Breast epithelium (tissue), 4 donors: ENCODE data around the gene ITGA2B. TPM values are rescaled to one million over a fixed set of nuclear protein-coding genes. Genes with fewer than 3 reads are reported as not detected.

Experiments used
- DNase-seq, 2 donors: peaks; one replicate each; pipeline ENCODE4 v3.0.0-alpha.2; 2019; ENCODE audit warnings: low spot score in 2 of 2
- H3K27ac ChIP-seq, 2 donors: fragments of 200-600 bp; sonication (generic) in 1 of 2; one replicate each; pipeline ENCODE4 v1.5.1; 2016 to 2019; ENCODE audit warnings: mild to moderate bottlenecking in 1 of 2
- H3K27me3 ChIP-seq, 2 donors: fragments of 200-600 bp; sonication (generic) in 1 of 2; one replicate each; pipeline versions ENCODE4 v1.5.1 to v1.6.0; 2017 to 2019; ENCODE audit warnings: control low read depth in 1 of 2, mild to moderate bottlenecking in 1 of 2
- H3K36me3 ChIP-seq: fragments of 200-600 bp; one replicate; pipeline ENCODE4 v1.5.1; 2019
- H3K4me1 ChIP-seq, 2 donors: fragments of 200-600 bp; sonication (generic); one replicate each; pipeline ENCODE4 v1.5.1; 2016 to 2019; ENCODE audit warnings: control low read depth in 1 of 2
- H3K4me3 ChIP-seq, 3 donors: fragments of 200-600 bp; sonication (generic); 1 replicate in 2 of 3; 2 replicates in 1 of 3; pipeline ENCODE4 v1.5.1; 2016 to 2019; ENCODE audit warnings: mild to moderate bottlenecking in 3 of 3, moderate library complexity in 2 of 3
- H3K9me3 ChIP-seq, 2 donors: fragments of 200-600 bp; sonication (generic) in 1 of 2; one replicate each; pipeline ENCODE4 v1.5.1; 2016 to 2019; ENCODE audit warnings: control low read depth in 1 of 2
- CTCF ChIP-seq, 3 donors: fragments of 450-650 bp; IDR thresholded peaks; one replicate each; pipeline ENCODE4 v1.5.1; 2016 to 2017; ENCODE audit warnings: antibody characterized with exemption in 3 of 3, mild to moderate bottlenecking in 3 of 3, moderate library complexity in 3 of 3
- POLR2A ChIP-seq: fragments of 450-650 bp; IDR thresholded peaks from one replicate; pipeline ENCODE4 v1.6.1; 2016; ENCODE audit warnings: antibody characterized with exemption, mild to moderate bottlenecking, moderate library complexity
- POLR2AphosphoS5 ChIP-seq, 3 donors: sonication (generic); formaldehyde crosslinking; IDR thresholded peaks; one replicate each; pipeline ENCODE4 v1.6.1; 2017; ENCODE audit warnings: antibody characterized with exemption in 3 of 3
- intact Hi-C: fragments of 100-400 bp; cut with DNase I; formaldehyde crosslinking; loops from one replicate; pipeline ENCODE4 v1.15.1; 2023; ENCODE audit warnings: low total_unique reads
- total RNA-seq, 3 donors: library from RNA; depleted of rRNA; stranded (reverse); fragments of >200 nt; gene quantifications; one replicate each; pipeline ENCODE4 v1.1.0, GENCODE V29; 2016

ITGA2B gene
- total RNA-seq, 3 donors from 2014 or later, result 0.66 to 1.2 (median 1.1) TPM

DNA sequence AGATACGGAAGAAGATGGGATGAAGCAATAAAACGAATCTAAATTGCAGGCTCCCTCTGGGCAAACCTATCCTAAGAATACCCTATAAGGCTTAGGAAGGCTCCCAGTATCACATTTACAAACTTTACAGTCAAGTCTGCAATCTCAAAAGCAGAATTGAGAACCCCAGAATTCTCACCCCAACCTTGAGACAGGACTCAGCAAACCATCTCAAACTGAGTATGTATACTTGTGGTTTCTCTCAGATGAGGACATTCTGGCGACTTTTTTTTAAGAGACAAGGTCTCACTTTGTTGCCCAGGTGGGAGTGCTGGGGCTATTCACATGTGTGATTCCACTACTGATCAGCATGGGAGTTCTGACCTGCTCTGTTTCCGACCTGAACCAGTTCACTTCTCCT is 19.3 kb upstream of the ITGA2B start:
- no peaks in the 10 kb centered on the region for H3K9me3 ChIP-seq
- no peak overlapping the region for H3K4me3 ChIP-seq
- TF ChIP-seq POLR2AphosphoS5 (IDR thresholded peaks at IDR 0.05) (no peak), CTCF (IDR thresholded peaks at IDR 0.05) (no peak), POLR2A (no peak)
- H3K27ac ChIP-seq, result no peak overlapping the region
- H3K27me3 ChIP-seq, result no peaks in the 10 kb centered on the region
- intact Hi-C loops, result no loop called here
- no peaks in the 10 kb centered on the region for H3K4me1 ChIP-seq
- DNase-seq, result no peak
- H3K36me3 ChIP-seq, result no peaks in the 10 kb centered on the region

GRCh38 chr17:44402564-44403172 is 13.2 kb upstream of the ITGA2B start:
- Histone ChIP-seq H3K27ac (no peak overlapping the region), H3K36me3 (no peaks in the 10 kb centered on the region), H3K4me1 (no peaks in the 10 kb centered on the region), H3K4me3 (no peak overlapping the region), H3K27me3 (no peaks in the 10 kb centered on the region), H3K9me3 (no peaks in the 10 kb centered on the region)
- DNase-seq, result no peak
- TF ChIP-seq CTCF (IDR thresholded peaks at IDR 0.05), result no peak
- no peak for TF ChIP-seq POLR2AphosphoS5 (IDR thresholded peaks at IDR 0.05)
- TF ChIP-seq POLR2A, result no peak
- intact Hi-C loops, result no loop called here

DNA sequence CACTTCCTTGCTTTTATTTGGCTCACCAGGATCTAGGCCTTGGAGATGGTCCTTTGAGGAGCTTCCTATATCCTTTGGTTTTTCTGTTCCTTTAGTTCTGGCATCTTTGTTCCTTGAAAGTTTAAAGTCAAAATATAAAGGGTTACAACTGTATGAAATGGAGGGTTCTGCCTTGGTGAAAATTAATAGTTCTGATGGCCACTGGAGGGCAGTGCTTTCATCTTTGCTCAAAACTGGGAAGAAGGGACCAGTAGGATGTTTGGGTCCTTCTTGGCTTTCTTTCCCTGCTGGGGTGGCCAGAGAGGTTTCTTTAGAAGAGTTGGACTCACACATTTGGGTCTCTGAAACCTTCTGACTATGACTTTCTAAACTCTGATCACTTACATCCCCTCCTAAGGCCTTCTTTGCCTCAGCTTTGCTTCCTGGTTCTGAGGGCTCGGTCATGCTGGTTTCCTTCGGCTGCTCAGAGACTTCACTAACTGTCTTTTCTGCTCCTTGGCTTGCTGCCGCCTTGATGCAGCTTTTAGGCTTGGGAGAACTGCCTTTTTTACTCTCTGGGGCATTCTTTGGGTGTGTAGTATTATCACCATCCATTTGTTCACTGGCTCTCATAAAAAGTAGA is 10.9 kb upstream of the ITGA2B start:
- no peaks in the 10 kb centered on the region for H3K36me3 ChIP-seq
- TF ChIP-seq POLR2A (no peak), CTCF (IDR thresholded peaks at IDR 0.05) (no peak), POLR2AphosphoS5 (IDR thresholded peaks at IDR 0.05) (no peak)
- no peaks in the 10 kb centered on the region for H3K27me3 ChIP-seq
- H3K4me1 ChIP-seq, result no peaks in the 10 kb centered on the region
- no peak overlapping the region for H3K4me3 ChIP-seq
- DNase-seq, result no peak
- no peak overlapping the region for H3K27ac ChIP-seq
- intact Hi-C loops, result no loop called here
- no peaks in the 10 kb centered on the region for H3K9me3 ChIP-seq

- TF ChIP-seq POLR2A (no peak), CTCF (IDR thresholded peaks at IDR 0.05) (no peak), POLR2AphosphoS5 (IDR thresholded peaks at IDR 0.05) (no peak)
- H3K4me3 ChIP-seq, result no peak overlapping the region
- peak in 1 of 2 donors; percentile 14 for DNase-seq
- intact Hi-C loops, result no loop called here
- no peaks in the 10 kb centered on the region for H3K27me3 ChIP-seq
- H3K36me3 ChIP-seq, result no peaks in the 10 kb centered on the region
- H3K4me1 ChIP-seq, result no peaks in the 10 kb centered on the region
- H3K9me3 ChIP-seq, result no peaks in the 10 kb centered on the region
- H3K27ac ChIP-seq, result no peak overlapping the region
Measured at GRCh38 chr17:44398692-44399691, 9.5 kb upstream of the ITGA2B start.
